HG03025 (cell line): ENCODE results near the gene SSTR3.

Experiments used
- ATAC-seq: cut with Tn5 transposase; IDR thresholded peaks from one replicate; pipeline ENCODE4 v1.9.1; 2021; ENCODE audit warnings: mild to moderate bottlenecking, moderate library complexity; ENCODE audit not compliant: unreplicated experiment, low FRiP score

Gene SSTR3

GRCh38 chr22:37183432-37184379 lies 28.6 kb downstream of the SSTR3 start:
- ATAC-seq: no peak

- ATAC-seq: no peak
Measured at GRCh38 chr22:37182949-37183245, 29.4 kb downstream of the SSTR3 start.

- no peak for ATAC-seq
Measured at GRCh38 chr22:37182101-37182948, 30.0 kb downstream of the SSTR3 start.

- ATAC-seq: no peak
Measured at GRCh38 chr22:37181681-37182080, 30.6 kb downstream of the SSTR3 start.

GRCh38 chr22:37180531-37181231 lies 31.6 kb downstream of the SSTR3 start:
- no peak for ATAC-seq

GRCh38 chr22:37179622-37180420 lies 32.5 kb downstream of the SSTR3 start:
- ATAC-seq: no peak

- no peak for ATAC-seq
Measured at GRCh38 chr22:37179126-37179470, 33.2 kb downstream of the SSTR3 start.

- no peak for ATAC-seq
Measured at GRCh38 chr22:37178350-37179125, 33.7 kb downstream of the SSTR3 start.

GRCh38 chr22:37177755-37178154 lies 34.5 kb downstream of the SSTR3 start:
- no peak for ATAC-seq

GRCh38 chr22:37177221-37177620 lies 35.1 kb downstream of the SSTR3 start:
- ATAC-seq: no peak

- ATAC-seq: no peak
Measured at GRCh38 chr22:37176464-37177061, 35.7 kb downstream of the SSTR3 start.

GRCh38 chr22:37175414-37176281 lies 36.6 kb downstream of the SSTR3 start:
- no peak for ATAC-seq

GRCh38 chr22:37174964-37175363 lies 37.3 kb downstream of the SSTR3 start:
- no peak for ATAC-seq

GRCh38 chr22:37173709-37174108 lies 38.6 kb downstream of the SSTR3 start:
- no peak for ATAC-seq

GRCh38 chr22:37172266-37173245 lies 39.7 kb downstream of the SSTR3 start:
- ATAC-seq: no peak

GRCh38 chr22:37171662-37172061 lies 40.6 kb downstream of the SSTR3 start:
- no peak for ATAC-seq
